ENCODE data around the gene SH3PXD2A.

The SH3PXD2A gene

DNA sequence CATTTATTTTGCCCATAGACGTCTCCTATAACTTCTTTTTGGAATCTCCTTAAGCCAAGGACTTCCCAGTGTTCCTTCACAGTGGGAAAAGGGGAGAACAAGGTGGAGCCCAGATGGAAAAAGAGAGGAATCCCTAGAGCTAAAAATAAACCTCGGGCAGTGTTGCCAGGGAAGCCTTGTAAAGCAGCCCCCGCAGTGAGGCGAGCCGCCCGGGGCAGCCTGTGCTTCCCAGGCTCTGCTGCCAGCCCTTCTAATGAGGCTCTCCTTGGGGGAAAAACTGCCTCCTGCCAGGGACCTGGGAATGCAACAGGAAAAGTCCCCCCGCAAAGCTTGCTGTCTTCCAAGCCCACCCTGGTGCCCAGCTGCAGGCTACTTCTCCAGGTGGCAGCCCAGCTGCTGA is 71.7 kb downstream of the SH3PXD2A start:
- DNase-seq, result no peak
- TF ChIP-seq, protein P1, sequence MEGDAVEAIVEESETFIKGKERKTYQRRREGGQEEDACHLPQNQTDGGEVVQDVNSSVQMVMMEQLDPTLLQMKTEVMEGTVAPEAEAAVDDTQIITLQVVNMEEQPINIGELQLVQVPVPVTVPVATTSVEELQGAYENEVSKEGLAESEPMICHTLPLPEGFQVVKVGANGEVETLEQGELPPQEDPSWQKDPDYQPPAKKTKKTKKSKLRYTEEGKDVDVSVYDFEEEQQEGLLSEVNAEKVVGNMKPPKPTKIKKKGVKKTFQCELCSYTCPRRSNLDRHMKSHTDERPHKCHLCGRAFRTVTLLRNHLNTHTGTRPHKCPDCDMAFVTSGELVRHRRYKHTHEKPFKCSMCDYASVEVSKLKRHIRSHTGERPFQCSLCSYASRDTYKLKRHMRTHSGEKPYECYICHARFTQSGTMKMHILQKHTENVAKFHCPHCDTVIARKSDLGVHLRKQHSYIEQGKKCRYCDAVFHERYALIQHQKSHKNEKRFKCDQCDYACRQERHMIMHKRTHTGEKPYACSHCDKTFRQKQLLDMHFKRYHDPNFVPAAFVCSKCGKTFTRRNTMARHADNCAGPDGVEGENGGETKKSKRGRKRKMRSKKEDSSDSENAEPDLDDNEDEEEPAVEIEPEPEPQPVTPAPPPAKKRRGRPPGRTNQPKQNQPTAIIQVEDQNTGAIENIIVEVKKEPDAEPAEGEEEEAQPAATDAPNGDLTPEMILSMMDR (IDR thresholded peaks at IDR 0.05), result no peak
- Histone ChIP-seq H3K4me3 (no peak overlapping the region), H3K27me3 (no peaks in the 10 kb centered on the region), H3K4me1 (peaks cover 0 to 44% (median 22%) of the 10 kb centered on the region in 4 donors), H3K27ac (no peak overlapping the region), H3K36me3 (no peaks in the 10 kb centered on the region), H3K9me3 (no peaks in the 10 kb centered on the region)
- intact Hi-C loops (cut with DNase I; ENCODE audit: low total_unique reads), result no loop called here

DNA sequence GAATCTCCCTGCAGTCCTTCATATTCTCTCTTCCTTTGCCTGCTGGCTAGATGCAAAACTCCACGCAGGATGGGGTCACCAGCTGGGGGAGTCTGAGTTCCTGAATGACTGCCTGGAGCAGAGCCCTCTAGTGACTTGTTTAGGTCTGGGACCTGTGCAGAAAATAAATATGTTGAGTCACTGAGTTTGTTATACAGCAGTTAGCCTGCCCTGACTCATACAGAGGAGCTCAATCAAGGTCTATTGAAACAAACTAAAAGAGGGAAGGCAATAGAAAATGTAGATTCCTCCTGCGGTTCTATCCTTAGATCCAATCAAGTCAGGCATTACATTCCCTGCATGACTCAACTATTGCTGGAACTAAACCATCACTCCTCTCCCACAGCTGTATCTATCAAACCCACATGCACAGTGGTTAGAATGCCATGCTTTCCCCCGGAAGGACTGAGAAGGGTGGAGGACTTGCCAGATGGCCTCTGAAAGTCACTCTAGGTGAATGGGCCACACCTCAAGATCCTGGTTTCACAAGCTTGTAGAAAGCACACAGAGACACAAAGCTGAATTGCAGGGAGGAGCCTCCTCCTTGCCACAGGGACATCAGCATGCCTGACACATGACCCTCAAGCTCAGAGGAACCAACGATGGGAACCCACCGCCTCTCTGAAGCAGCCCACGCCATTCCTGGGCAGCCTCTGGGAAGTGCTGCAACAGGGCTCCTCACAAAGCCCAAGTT is 73.9 kb downstream of the SH3PXD2A start:
- Histone ChIP-seq H3K27ac (no peak overlapping the region), H3K4me3 (no peak overlapping the region), H3K9me3 (no peaks in the 10 kb centered on the region), H3K27me3 (no peaks in the 10 kb centered on the region), H3K36me3 (no peaks in the 10 kb centered on the region), H3K4me1 (peaks cover 0 to 52% (median 36%) of the 10 kb centered on the region in 4 donors)
- TF ChIP-seq, protein P1 (IDR thresholded peaks at IDR 0.05), result no peak
- intact Hi-C loops (cut with DNase I; ENCODE audit: low total_unique reads), result no loop called here
- no peak for DNase-seq

DNA sequence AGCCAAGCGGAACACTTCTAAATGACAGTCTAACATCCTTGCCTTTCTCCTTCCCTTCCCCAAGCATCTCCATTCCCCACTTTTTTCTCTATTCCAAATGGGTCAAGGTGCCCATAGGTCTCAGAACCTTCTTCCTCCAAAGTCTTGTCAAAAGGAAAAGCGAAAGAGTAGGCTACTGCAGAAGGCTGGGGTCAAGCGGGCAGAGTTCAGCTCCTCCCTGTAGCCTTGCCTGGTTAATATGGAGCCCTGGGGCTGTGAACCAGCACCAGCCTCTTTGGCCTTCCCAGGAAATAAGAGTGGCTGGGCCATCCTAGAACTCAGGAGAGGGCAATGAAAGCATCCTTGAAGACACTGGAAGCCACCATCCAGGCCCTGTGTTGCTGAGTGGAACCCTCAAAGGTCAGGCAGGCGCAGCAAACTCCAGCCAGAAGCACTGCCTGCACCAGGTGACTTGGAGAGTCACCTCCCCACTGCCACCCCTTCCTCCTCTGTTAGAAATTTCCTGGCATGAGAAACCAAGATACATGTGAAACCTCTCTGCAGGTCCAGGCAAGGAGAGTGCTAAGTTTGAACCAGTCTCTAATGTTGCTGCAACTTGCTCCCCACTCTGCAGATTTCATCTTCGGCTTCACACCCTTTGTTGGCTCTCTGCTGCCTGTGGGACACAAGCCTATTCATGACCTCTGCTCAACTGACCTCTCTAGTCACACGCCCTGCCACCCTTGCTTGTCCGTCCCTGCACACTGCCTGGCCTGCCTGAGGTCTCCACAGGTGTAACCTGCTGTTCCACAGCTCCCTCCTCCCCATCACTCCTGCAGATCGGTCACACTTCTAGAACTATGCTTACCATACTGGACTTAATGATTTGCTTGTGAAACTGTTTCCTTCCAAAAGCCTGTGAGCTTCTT is 74.9 kb downstream of the SH3PXD2A start:
- Histone ChIP-seq H3K4me1 (peaks cover 0 to 53% (median 36%) of the 10 kb centered on the region in 4 donors), H3K27ac (no peak overlapping the region), H3K9me3 (no peaks in the 10 kb centered on the region), H3K4me3 (no peak overlapping the region), H3K36me3 (no peaks in the 10 kb centered on the region), H3K27me3 (no peaks in the 10 kb centered on the region)
- TF ChIP-seq, protein P1 (IDR thresholded peaks at IDR 0.05), result no peak
- intact Hi-C loops (cut with DNase I; ENCODE audit: low total_unique reads), result no loop called here
- no peak for DNase-seq

DNA sequence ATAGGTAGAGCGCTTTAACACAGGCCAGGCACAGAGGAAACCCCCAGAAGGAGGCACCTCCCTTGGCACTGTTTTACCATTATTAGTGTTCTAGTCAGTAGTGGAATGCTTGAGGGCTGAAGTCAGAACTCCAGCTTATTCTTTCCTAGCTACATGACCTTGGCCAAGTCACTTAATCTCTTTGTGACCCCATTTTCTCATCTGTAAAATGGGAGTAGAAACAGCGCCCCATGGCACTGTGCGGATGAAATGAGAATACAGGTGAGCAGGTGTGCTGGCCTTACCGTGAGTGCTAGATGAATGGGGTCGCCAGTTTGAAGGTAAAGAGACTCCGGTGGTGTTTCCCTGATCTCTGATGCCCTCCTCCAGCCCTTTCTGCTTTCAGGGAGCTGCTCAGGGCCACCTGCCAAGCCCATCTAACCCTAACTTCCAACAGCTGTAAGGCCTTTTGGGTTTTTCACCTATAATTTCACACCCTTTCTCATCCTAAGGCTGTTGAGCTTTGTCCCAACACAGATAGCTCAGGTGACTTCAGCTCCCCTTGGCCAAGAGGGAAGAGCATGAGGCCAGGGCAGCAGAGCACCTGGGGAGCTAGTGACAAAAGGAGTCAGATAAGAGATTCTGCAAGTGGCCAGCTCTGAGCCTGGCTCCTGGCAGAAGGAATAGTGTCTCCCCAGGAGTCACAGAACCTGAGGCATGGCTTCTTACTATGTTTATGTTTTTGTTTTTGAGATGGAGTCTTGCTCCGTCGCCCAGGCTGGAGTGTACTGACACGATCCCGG is 76.8 kb downstream of the SH3PXD2A start:
- Histone ChIP-seq H3K9me3 (no peaks in the 10 kb centered on the region), H3K36me3 (no peaks in the 10 kb centered on the region), H3K4me1 (peaks cover 0 to 46% (median 27%) of the 10 kb centered on the region in 4 donors), H3K27ac (peak overlapping the region in 1 of 2 donors; percentile 14), H3K4me3 (no peak overlapping the region), H3K27me3 (no peaks in the 10 kb centered on the region)
- TF ChIP-seq, protein P1 (IDR thresholded peaks at IDR 0.05), result no peak
- no peak for DNase-seq
- intact Hi-C loops (cut with DNase I; ENCODE audit: low total_unique reads), result no loop called here

DNA sequence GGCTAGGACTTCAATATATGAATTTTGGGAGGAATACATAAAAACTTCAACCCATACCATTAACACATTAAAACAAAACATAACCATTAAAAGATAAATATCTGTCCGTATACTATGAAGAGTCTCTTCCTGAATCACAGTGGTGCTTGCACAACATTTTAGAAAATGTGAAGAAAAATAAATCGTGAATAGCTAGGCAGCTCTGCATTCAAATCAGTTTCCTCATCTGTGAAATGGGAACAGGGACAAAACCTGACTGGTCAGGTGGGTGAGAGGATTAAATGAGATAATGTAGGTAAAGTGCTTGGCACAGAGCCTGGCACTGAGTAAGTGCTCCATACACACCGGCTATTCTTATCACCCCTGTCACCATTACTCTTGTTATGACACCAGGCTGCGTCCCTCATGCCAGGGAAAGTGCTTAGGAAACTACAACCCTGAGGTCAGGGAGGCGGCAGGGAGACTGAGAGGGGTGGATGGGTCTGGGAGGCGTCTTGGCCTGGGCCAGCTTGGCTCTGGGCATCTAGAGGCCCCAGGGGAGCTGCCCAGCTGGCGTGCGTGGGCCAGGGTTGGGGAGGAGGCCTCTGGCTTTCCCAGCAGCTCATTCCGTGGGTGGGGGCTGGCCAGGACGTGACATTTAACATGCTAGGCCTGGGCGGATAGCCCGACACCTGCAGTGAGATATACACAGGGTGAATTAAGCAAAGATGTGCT is 78.3 kb downstream of the SH3PXD2A start:
- intact Hi-C loops (cut with DNase I; ENCODE audit: low total_unique reads), result no loop called here
- Histone ChIP-seq H3K9me3 (no peaks in the 10 kb centered on the region), H3K27ac (peak overlapping the region; percentile 9 to 34), H3K4me1 (peaks cover 0 to 51% (median 27%) of the 10 kb centered on the region in 4 donors), H3K4me3 (no peak overlapping the region), H3K27me3 (no peaks in the 10 kb centered on the region), H3K36me3 (no peaks in the 10 kb centered on the region)
- peak; percentile 58 to 95 for DNase-seq
- TF ChIP-seq, protein P1 (IDR thresholded peaks at IDR 0.05), result no peak

Data from tibial artery (tissue), 4 donors.